ENCODE measurements around the gene GPN2. TPM values are rescaled to one million over a fixed set of nuclear protein-coding genes. Genes with fewer than 3 reads are reported as not detected.
A peak's percentile ranks its signal among the peaks of the same experiment; 100 is the strongest.

GPN2 gene
- total and polyA plus RNA-seq, 8 donors = 23.5 to 34.1 (median 31.0) TPM

GRCh38 chr1:26907071-26907917 is 17.2 kb upstream of the GPN2 start:
- intact Hi-C loops (cut with DNase I) = no loop called here
- ATAC-seq = peak; percentile 79

GRCh38 chr1:26900815-26901511 is 10.9 kb upstream of the GPN2 start:
- no peaks in the 10 kb centered on the region for H3K9me3 ChIP-seq
- peak overlapping the region; percentile 81 to 92 for H3K27ac ChIP-seq
- H3K36me3 ChIP-seq = peaks cover 2 to 24% of the 10 kb centered on the region in 2 donors
- peak; percentile 5 for ATAC-seq
- H3K4me3 ChIP-seq = peak overlapping the region; percentile 82 to 96
- no peak for TF ChIP-seq CTCF (IDR thresholded peaks at IDR 0.05)
- H3K4me1 ChIP-seq = peaks cover 16 to 26% of the 10 kb centered on the region in 2 donors
- intact Hi-C loops (cut with DNase I) = no loop called here
- H3K27me3 ChIP-seq = no peaks in the 10 kb centered on the region
- DNase-seq = no peak

More at GRCh38 chr1:26907071-26907917, 17.2 kb upstream of the GPN2 start:
- H3K36me3 ChIP-seq = no peaks in the 10 kb centered on the region
- peak overlapping the region in 1 of 2 donors; percentile 31 for H3K27ac ChIP-seq
- no peaks in the 10 kb centered on the region for H3K4me1 ChIP-seq
- H3K4me3 ChIP-seq = no peak overlapping the region
- no peaks in the 10 kb centered on the region for H3K27me3 ChIP-seq
- TF ChIP-seq CTCF (IDR thresholded peaks at IDR 0.05) = no peak
- DNase-seq = peak in 2 of 4 donors; percentile 67 to 78
- H3K9me3 ChIP-seq = no peaks in the 10 kb centered on the region

GRCh38 chr1:26900001-26900814 is 10.1 kb upstream of the GPN2 start, which contains the start of gene GPATCH3:
TSS of gene GPATCH3 (minus strand) at chr1:26900467. CDS start at chr1:26900442, 25 bp downstream.
- intact Hi-C loops (cut with DNase I) = no loop called here
- ATAC-seq = peak; percentile 88
- peak within 1 kb of the TSS; percentile 82 to 96 for H3K4me3 ChIP-seq
- DNase-seq = peak; percentile 91 to 95 (median 92)
- peaks cover 16 to 26% of the 10 kb centered on the region in 2 donors for H3K4me1 ChIP-seq
- no peaks in the 10 kb centered on the region for H3K9me3 ChIP-seq
- H3K27ac ChIP-seq = peak within 1 kb of the TSS; percentile 81 to 92
- no peak for TF ChIP-seq CTCF (IDR thresholded peaks at IDR 0.05)
- H3K27me3 ChIP-seq = no peaks in the 10 kb centered on the region
- H3K36me3 ChIP-seq = peaks cover 4 to 32% of the 10 kb centered on the region in 2 donors

- DNase-seq (no peak), ATAC-seq (no peak)
- H3K27me3 ChIP-seq = no peaks in the 10 kb centered on the region
- intact Hi-C loops (cut with DNase I) = no loop called here
- TF ChIP-seq CTCF (IDR thresholded peaks at IDR 0.05) = no peak
- H3K36me3 ChIP-seq = peaks cover 4 to 60% of the 10 kb centered on the region in 2 donors
- no peak overlapping the region for H3K4me3 ChIP-seq
- no peaks in the 10 kb centered on the region for H3K9me3 ChIP-seq
- peaks cover 16 to 26% of the 10 kb centered on the region in 2 donors for H3K4me1 ChIP-seq
- no peak overlapping the region for H3K27ac ChIP-seq
These were observed 7.3 kb upstream of the GPN2 start for GRCh38 chr1:26897351-26897750.
